Tongue (tissue), 2 donors: ENCODE data around the gene PTGDR2. TPM values are rescaled to one million over a fixed set of nuclear protein-coding genes. Genes with fewer than 3 reads are reported as not detected.

Experiments
- DNase-seq: peaks from one replicate; pipeline ENCODE4 v3.0.0-alpha.2; 2015
- total RNA-seq: library from RNA; depleted of rRNA; stranded (reverse); fragments of >200 nt; gene quantifications from one replicate; pipeline ENCODE4 v1.2.3, GENCODE V29; 2014

Gene PTGDR2
- total RNA-seq, 1 donor from 2014 or later: 1.3 TPM

- no peak for DNase-seq
Measured at GRCh38 chr11:60858731-60859464, 3.1 kb upstream of the PTGDR2 start.

DNA sequence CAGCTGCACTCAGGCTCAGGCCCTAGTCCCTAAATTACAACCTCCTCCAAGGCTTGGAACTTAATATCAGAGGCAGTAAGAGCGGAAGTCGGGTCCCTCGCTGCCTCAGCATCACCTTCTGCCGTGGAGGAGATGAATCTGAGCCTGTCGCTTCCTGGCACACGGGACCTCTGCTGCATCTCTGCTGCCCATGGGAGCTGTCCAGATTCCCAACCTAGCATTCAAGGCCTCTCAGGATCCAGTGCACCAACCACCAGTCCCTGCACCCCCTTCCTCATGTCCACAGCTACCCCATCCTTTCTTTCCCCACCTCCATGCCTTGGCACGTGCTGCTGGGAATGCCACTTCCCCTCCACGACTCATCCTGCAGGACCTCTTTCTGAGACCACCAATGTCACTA lies 2.5 kb upstream of the PTGDR2 start:
- no peak for DNase-seq

DNA sequence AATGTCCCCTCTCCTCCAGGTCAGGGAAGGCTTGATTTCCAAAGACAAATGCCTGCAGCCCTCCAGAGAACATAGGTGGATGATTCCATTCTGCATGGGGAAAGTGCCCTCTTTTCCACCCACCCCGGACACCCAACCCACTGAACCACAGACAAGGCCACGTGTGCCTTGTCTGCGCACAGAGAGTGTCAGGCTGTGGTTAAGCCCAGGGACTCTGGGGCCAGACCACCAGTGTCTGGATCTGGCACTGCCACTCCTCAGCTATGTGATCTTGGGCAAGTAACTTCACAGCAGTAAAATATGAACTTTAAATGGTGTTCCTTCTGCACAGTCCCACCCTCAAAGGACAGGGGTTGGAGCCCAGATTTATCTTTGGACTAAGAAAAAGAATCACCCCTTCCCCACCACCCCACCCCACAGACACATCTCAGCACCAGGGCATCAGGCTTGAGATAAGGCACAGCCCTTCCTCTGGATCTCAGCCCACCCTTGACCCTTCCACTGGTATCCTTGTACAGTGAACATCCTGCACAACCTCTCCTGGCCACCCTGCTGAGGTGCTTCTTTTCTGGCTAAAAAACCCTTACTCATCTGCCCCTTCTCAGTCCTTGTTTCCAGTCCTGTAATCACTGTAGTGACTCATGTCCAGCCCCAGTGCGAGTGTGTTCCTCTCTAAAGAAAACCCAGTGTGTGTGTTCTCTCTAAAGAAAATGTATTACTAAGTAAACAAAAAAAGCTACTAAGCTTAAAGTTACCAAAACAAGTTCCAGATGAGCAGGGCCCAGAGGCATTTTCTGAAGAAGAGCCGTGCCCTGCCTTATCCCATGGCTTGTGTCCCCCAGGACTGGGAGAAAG lies 1.9 kb upstream of the PTGDR2 start:
- no peak for DNase-seq

DNA sequence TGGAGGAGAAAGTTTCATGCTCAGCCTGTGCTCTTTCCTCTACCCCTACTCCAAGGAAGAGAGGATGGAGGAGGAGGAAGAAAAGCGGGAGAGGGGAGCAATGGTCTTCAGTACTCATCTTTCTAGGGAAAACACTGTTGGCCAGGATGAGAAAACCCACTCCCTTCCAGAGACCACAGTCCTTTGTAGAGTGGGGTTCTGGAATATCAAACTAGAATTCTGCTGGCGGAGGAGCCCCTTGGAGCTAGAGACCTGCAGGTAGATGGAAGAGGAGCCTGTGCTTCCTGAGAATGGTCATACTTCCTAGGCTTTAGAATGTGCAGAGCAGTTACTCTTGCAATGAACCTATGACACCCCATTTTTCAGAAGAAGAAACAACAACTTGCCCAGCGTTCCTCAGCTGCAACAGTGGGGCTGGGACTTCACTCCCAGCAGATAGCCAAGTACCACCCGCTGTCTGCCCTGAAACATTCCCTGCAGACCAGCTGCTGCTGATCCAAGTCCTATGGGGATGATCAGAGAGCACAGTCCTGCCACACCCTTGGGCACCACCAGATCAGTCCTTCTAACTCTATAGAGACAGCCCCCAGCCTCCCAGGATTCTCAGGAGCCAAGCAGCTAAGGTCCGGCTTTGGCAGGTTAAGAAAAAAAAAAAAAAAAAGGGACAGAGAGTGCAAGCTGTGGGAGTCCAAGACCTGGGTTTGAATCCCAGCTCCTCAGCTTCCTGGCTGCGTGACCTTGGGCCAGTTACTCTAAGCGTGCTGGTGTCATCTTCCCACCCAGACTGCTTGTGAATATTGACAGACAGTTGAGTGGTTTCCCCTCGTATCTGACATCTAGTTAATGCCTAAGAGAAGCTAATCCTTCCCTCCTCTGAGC lies 664 bp downstream of the PTGDR2 start:
- no peak for DNase-seq

DNA sequence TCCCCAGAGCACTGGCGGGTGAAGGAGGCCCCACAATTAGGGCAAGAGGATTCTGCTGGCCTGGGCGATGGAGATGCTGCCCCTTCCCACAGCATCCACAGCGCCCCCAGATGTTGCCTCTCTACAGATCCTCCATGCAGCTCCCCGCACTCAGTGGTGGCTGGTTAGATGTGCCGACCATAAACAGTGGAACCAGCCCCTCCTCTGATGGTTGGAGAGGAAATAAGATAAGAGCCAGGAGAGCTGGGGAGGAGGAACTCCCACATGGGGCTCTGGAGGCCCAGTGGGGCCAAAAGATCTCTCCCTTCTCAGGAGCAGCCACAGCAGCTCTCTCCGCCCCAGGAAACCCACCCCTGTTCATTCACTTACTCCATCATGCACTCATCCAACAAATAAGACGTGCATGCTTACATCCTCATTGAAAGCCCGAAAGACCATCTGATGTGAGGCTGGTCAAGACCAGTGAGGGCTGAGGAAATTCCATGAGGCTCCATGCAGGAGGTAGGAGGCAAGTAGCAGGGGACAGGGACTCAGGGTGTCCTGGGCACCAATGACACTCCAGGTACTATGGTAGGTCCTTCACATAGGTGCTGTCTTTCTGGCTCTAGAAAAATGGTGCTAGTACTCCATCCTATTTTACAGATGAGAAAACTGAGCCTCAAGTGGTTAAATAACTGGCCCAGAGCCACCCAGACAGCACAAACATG lies 1.5 kb downstream of the PTGDR2 start:
- no peak for DNase-seq

DNA sequence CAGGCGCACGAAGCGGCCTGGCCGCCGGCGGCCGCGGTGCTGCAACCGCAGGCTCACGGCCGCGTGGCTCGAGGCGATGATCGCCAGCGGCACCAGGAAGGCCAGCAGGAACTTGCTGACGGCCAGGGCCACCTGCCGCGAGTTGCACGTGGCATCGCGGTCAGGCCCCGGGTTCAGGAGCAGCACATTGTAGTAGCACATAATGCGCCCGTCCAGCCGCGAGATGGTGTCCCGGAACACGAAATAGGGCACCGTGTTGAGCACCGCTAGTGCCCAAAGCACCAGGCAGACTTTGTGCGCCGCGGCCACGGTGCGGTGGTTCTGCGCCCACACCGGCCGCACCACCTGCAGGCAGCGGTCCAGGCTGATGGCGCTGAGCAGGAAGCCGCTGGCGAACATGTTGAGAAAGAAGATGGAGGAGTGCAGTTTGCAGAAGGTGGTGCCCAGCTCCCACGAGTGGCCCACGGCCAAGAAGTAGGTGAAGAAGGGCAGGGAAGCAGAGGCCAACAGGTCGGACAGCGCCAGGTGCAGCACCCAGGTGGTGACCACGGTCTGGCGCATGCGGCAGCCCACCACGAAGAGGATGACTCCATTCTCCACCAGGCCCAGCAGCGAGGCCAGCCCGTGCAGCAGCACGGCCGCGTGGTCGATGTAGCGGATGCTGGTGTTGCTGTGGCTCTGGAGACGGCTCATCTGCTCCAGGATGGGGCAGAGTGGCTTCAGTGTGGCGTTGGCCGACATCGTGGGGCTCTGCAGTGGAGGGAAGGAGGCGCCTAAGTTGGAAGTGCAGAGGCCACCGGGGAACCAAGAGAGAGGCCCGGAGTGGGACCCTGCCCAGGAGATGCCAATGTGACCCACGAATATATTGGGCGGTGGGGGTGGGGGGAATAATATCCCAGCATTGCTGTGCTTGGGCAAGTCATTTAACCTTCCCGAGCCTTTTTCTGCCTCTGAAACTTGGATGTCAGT lies 2.5 kb downstream of the PTGDR2 start:
- DNase-seq: no peak

GRCh38 chr11:60852117-60852981 lies 3.4 kb downstream of the PTGDR2 start:
- peak; percentile 28 for DNase-seq

DNA sequence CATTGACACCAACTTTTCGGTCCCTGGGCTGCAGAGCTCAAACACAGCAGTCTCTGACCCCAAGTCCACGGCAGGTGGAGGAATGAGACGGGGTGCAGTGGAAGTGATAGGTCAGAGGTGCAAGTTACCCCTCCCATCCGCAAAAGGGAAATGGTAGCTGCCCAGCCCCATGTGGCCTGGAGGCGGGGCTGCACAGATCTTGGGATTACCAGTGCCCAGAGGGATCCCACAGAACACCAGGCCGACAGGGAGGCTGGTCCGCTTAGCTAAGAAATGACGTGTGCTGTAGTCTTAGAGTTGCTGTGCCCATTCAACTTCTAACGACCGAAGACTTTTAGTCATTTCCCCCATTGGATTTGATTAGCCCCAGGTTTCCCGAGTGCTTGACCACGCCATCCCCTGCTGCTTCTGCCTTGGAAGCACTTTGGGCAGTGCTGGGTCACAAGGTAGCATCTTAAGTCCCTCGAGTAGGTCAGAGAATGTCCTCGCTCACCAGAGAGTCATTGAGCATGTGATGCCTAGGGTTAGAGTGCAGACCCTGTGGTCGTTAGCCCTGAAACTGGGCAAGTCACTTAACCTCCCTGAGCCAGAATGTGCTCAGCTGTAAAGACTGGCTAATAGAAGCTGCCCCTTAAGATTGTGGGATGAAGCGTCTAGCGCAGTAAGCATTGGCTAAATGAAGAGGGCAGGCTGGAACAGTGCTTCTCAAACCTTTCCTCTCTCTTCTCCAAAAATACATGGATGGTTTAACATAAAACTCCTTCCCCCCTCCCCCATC lies 4.2 kb downstream of the PTGDR2 start:
- no peak for DNase-seq

GRCh38 chr11:60849641-60850520 lies 5.9 kb downstream of the PTGDR2 start:
- no peak for DNase-seq

DNA sequence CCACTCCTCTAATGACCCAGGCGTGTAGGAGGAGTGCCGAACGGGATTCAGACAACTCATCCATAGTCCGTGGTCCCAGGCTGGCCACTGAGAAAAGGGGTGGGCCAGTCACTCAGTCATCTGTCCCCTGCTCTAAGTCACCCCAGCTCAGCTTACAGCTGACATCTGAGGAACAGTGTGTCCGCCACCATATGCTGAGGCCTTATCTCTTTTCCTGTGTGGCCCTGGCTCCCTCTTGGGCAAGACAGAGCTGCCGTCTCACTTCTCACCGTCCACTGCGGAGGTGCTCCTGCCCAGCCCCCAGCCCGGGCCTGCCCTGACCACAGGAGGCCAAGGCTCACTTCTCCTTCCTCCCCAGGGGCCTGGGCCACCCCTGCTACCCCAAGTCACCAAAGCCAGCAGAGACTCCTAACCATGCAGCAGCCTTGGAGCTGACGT lies 7.0 kb downstream of the PTGDR2 start:
- DNase-seq: no peak

- DNase-seq: no peak
Measured at GRCh38 chr11:60847896-60848295, 7.9 kb downstream of the PTGDR2 start.

- no peak for DNase-seq
Measured at GRCh38 chr11:60847281-60847680, 8.5 kb downstream of the PTGDR2 start.

DNA sequence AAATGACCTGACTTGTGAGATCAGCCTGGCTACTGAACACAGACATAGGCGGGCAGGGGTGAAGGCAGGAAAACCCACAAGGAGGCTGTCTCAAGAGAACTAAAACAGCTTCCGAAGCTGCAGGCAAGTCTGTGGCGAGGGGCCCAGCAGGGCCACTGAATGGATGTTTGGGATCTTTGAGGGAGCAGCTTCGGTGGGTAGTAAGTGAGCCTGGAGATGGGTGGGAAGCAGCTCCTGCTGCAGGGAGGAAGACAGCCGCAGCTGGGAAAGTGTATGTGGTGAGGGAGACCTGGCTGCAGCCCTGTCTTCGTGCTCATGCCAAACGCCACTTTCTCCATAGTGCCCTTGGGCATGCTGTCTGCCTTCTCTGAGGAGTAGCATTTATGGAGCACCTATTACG lies 10.4 kb downstream of the PTGDR2 start:
- DNase-seq: no peak

DNA sequence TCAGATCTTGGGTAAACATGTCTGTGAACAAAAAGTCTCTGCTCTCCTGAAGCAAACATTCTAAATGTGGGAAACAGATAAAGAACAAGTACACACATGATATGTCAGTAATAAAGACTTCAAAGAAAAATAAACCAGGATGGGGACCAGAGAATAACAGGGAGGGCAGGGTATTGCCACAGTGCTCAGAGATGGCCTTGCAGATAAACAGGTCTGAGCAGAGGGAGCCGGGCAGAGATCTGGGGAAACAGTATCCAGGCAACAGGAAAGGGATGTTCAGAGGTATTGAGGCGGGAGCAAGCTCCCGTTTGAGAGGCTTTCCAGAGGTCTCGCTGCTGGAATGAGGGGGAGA lies 10.9 kb downstream of the PTGDR2 start:
- no peak for DNase-seq

GRCh38 chr11:60844045-60844869 lies 11.5 kb downstream of the PTGDR2 start:
- DNase-seq: no peak

- DNase-seq: peak; percentile 22
Measured at GRCh38 chr11:60842668-60843600, 12.8 kb downstream of the PTGDR2 start.
